ENCODE results near the gene TRMT11.

- TF ChIP-seq CTCF (conservative IDR thresholded peaks at IDR 0.05; ENCODE audit: low read depth, low read length) = no peak
- no peak for TF ChIP-seq EZH2 (IDR thresholded peaks at IDR 0.05; ENCODE audit: low read length, unreplicated experiment)
Measured at GRCh38 chr6:126050795-126051194, 64.5 kb downstream of the TRMT11 start.
